Measurements from ENCODE around the gene CREB3L1.

The CREB3L1 gene

GRCh38 chr11:46345881-46346484 lies 68.5 kb downstream of the CREB3L1 start:
- TF ChIP-seq EGR1 (IDR thresholded peaks at IDR 0.05) (no peak), YY1 (IDR thresholded peaks at IDR 0.05; ENCODE audit: low read depth) (no peak), FOXM1 (IDR thresholded peaks at IDR 0.05; ENCODE audit: borderline replicate concordance, low read depth) (no peak), RAD21 (IDR thresholded peaks at IDR 0.05; ENCODE audit: low read depth) (no peak), REST (IDR thresholded peaks at IDR 0.05; ENCODE audit: low read depth) (no peak), TAF1 (IDR thresholded peaks at IDR 0.05; ENCODE audit: low read depth) (no peak), CEBPB (IDR thresholded peaks at IDR 0.05) (no peak), USF1 (IDR thresholded peaks at IDR 0.05) (no peak), MAX (IDR thresholded peaks at IDR 0.05) (no peak), NFIC (IDR thresholded peaks at IDR 0.05) (no peak), CREB1 (IDR thresholded peaks at IDR 0.05; ENCODE audit: low read depth) (no peak)

- TF ChIP-seq YY1 (IDR thresholded peaks at IDR 0.05; ENCODE audit: low read depth) (0 out of 2 replicates have a peak, but pooled peaks have one; percentile 6), RAD21 (IDR thresholded peaks at IDR 0.05; ENCODE audit: low read depth) (peak; percentile 55; the same call in 1 of the 2 replicates), MAX (IDR thresholded peaks at IDR 0.05) (no peak)
Measured at GRCh38 chr11:46346886-46347636, 69.6 kb downstream of the CREB3L1 start, which contains the start of gene DGKZ. TSS of gene DGKZ (plus strand) at chr11:46347463. CDS start at chr11:46347660, 197 bp downstream.

GRCh38 chr11:46347637-46348311 lies 70.3 kb downstream of the CREB3L1 start:
- TF ChIP-seq EGR1 (IDR thresholded peaks at IDR 0.05) (no peak), TAF1 (IDR thresholded peaks at IDR 0.05; ENCODE audit: low read depth) (0 out of 2 replicates have a peak, but pooled peaks have one; percentile 11)

- no peak for TF ChIP-seq CEBPB (IDR thresholded peaks at IDR 0.05)
- TF ChIP-seq TEAD4 (IDR thresholded peaks at IDR 0.05): no peak
- no peak for TF ChIP-seq CREB1 (IDR thresholded peaks at IDR 0.05; ENCODE audit: low read depth)
- no peak for TF ChIP-seq REST (IDR thresholded peaks at IDR 0.05; ENCODE audit: low read depth)
- TF ChIP-seq TCF12 (IDR thresholded peaks at IDR 0.05; ENCODE audit: low read depth): no peak
- TF ChIP-seq USF1 (IDR thresholded peaks at IDR 0.05): no peak
- TF ChIP-seq YY1 (IDR thresholded peaks at IDR 0.05; ENCODE audit: low read depth): no peak
- no peak for TF ChIP-seq RAD21 (IDR thresholded peaks at IDR 0.05; ENCODE audit: low read depth)
- no peak for TF ChIP-seq MAX (IDR thresholded peaks at IDR 0.05)
- no peak for TF ChIP-seq FOXM1 (IDR thresholded peaks at IDR 0.05; ENCODE audit: borderline replicate concordance, low read depth)
- TF ChIP-seq TAF1 (IDR thresholded peaks at IDR 0.05; ENCODE audit: low read depth): no peak
- no peak for TF ChIP-seq EP300 (IDR thresholded peaks at IDR 0.05; ENCODE audit: borderline replicate concordance)
- no peak for TF ChIP-seq NFIC (IDR thresholded peaks at IDR 0.05)
Measured at GRCh38 chr11:46348566-46349401, 71.3 kb downstream of the CREB3L1 start.

GRCh38 chr11:46350695-46351094 lies 73.2 kb downstream of the CREB3L1 start:
- TF ChIP-seq CREB1 (IDR thresholded peaks at IDR 0.05; ENCODE audit: low read depth) (no peak), CEBPB (IDR thresholded peaks at IDR 0.05) (no peak), NFIC (IDR thresholded peaks at IDR 0.05) (no peak), TEAD4 (IDR thresholded peaks at IDR 0.05) (no peak), USF1 (IDR thresholded peaks at IDR 0.05) (no peak), TAF1 (IDR thresholded peaks at IDR 0.05; ENCODE audit: low read depth) (no peak), YY1 (IDR thresholded peaks at IDR 0.05; ENCODE audit: low read depth) (no peak), FOXM1 (IDR thresholded peaks at IDR 0.05; ENCODE audit: borderline replicate concordance, low read depth) (no peak), MAX (IDR thresholded peaks at IDR 0.05) (no peak), RAD21 (IDR thresholded peaks at IDR 0.05; ENCODE audit: low read depth) (no peak), EGR1 (IDR thresholded peaks at IDR 0.05) (no peak), REST (IDR thresholded peaks at IDR 0.05; ENCODE audit: low read depth) (no peak), EP300 (IDR thresholded peaks at IDR 0.05; ENCODE audit: borderline replicate concordance) (no peak), TCF12 (IDR thresholded peaks at IDR 0.05; ENCODE audit: low read depth) (no peak), ZBTB7A (IDR thresholded peaks at IDR 0.05; ENCODE audit: low read depth) (no peak)
